DOHH2 (cell line): Measurements from ENCODE around the gene SVIL.

Source experiments
- CTCF ChIP-seq: fragments of 200-600 bp; sonication (generic); IDR thresholded peaks from one replicate; pipeline ENCODE4 v1.5.1; 2014; ENCODE audit warnings: antibody characterized with exemption, mild to moderate bottlenecking, low read depth, low read length; ENCODE audit not compliant: poor library complexity, severe bottlenecking
- EZH2phosphoT487 ChIP-seq: fragments of 200-600 bp; sonication (generic); IDR thresholded peaks from 2 replicates; pipeline ENCODE4 v1.6.1; 2017; ENCODE audit warnings: borderline replicate concordance, mild to moderate bottlenecking, antibody characterized with exemption, low read length, moderate library complexity, mixed read lengths

- no peak for TF ChIP-seq CTCF
- no peak for TF ChIP-seq EZH2phosphoT487
These were observed 1.4 kb upstream of the SVIL start for GRCh38 chr10:29636178-29636577.
